ENCODE results near the gene HES7.

DNA sequence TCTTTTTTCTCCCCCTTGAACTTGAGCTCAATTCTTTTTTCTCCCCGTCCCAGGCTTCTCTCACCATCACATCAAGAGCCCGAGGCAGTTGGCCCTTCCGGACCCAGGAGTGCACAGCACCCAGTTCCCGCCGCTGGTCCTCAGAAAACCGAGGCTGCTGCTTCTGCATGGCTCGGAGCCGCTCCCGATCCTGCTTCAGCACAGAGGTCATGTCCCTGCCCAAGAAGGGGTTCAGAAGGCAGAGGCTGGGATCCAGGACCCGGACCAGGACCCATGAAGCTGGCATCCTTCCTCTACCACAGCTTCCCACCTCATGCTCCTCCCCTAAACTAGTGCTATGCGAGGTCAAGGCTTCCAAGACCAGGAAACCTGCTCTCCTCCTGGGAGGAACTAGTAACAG lies 17.8 kb upstream of the HES7 start:
- TF ChIP-seq CTCF (IDR thresholded peaks at IDR 0.05; ENCODE audit: low read depth, low read length), result no peak
- TF ChIP-seq MAX (IDR thresholded peaks at IDR 0.05; ENCODE audit: low read depth, low read length), result no peak
